HepG2 (cell line): ENCODE measurements around the gene TMEM184C. TPM values are rescaled to one million over a fixed set of nuclear protein-coding genes. Genes with fewer than 3 reads are reported as not detected.

ENCODE experiments used
- ATAC-seq: fragments of 200-7000 bp; cut with Tn5 transposase; 3 replicates; pipeline ENCODE4 v1.9.1; 2020; ENCODE audit warnings: mild to moderate bottlenecking, moderate library complexity
- BruUV-seq: library from RNA; stranded (reverse); fragments of 400-500 nt; replicated peaks from 2 replicates; lab custom pipeline; 2021; lab: Mats Ljungman, UMichigan
- CTCF ChIA-PET: fragments of 300-600 bp; formaldehyde crosslinking; extraction: SDS; loops from one replicate; lab custom pipeline; 2021; ENCODE audit warnings: low total read pairs, inconsistent platforms, low intra/inter-chr PET ratio; lab: Yijun Ruan, JAX
- POLR2A ChIA-PET: fragments of 350-600 bp; sonication (Branson Sonifier 250); formaldehyde crosslinking; loops from one replicate; lab custom pipeline; 2020; ENCODE audit warnings: antibody characterized with exemption, inconsistent platforms; lab: Yijun Ruan, JAX
- DNase-seq: peaks from one replicate; pipeline ENCODE4 v3.0.0-alpha.2; 2015; ENCODE audit warnings: low spot score
- FAIRE-seq: peaks from 3 replicates; lab custom pipeline; 2011; peaks lifted over from hg19 to GRCh38; lab: Jason Lieb, UNC
- H2AFZ ChIP-seq: one replicate; pipeline ENCODE4 v1.6.1; 2011; ENCODE audit warnings: low read length, inconsistent platforms
- H3K27ac ChIP-seq: fragments of 300-600 bp; 3 replicates; pipeline ENCODE4 v1.8.0; 2011; ENCODE audit warnings: mixed run types, mild to moderate bottlenecking, mixed read lengths, low read length, inconsistent platforms; ENCODE audit not compliant: insufficient read depth; ENCODE audit errors: extremely low read length
- H3K27me3 ChIP-seq, 2 experiments: fragments of 200-600 bp in 1 of 2; 2 replicates in 1 of 2; 3 replicates in 1 of 2; pipeline versions ENCODE4 v1.6.0 to v1.8.0; 2011; ENCODE audit warnings: low read length in 2 of 2, mild to moderate bottlenecking in 2 of 2, moderate library complexity in 2 of 2, inconsistent platforms in 1 of 2; ENCODE audit not compliant: insufficient read depth in 2 of 2, control insufficient read depth in 1 of 2
- H3K36me3 ChIP-seq, 2 experiments: fragments of 200-600 bp in 1 of 2; replicated peaks in 1 of 2; 2 replicates in 1 of 2; 3 replicates in 1 of 2; pipeline versions ENCODE4 v1.5.1 to v1.8.0; 2011; ENCODE audit warnings: low read length in 2 of 2, inconsistent platforms in 1 of 2; ENCODE audit not compliant: insufficient read depth in 2 of 2, control insufficient read depth in 1 of 2
- H3K4me1 ChIP-seq: 2 replicates; pipeline ENCODE4 v1.5.1; 2012; ENCODE audit warnings: low read length, inconsistent platforms; ENCODE audit not compliant: insufficient read depth
- H3K4me2 ChIP-seq: 2 replicates; pipeline ENCODE4 v1.6.0; 2011; ENCODE audit warnings: low read depth, low read length, inconsistent platforms
- H3K4me3 ChIP-seq, 3 experiments: fragments of 200-600 bp in 1 of 3; sonication (generic), shearing (Covaris generic) in 1 of 3; replicated peaks in 1 of 3; 2 replicates each; pipeline ENCODE4 v1.5.1; 2011 to 2016; ENCODE audit warnings: low read length in 3 of 3, inconsistent platforms in 2 of 3, low read depth in 2 of 3, mild to moderate bottlenecking in 2 of 3, control low read depth in 1 of 3, mixed read lengths in 1 of 3; ENCODE audit not compliant: insufficient read depth in 1 of 3
- H3K79me2 ChIP-seq: one replicate; pipeline ENCODE4 v1.6.1; 2011; ENCODE audit warnings: low read length, inconsistent platforms; ENCODE audit not compliant: insufficient read depth
- H3K9ac ChIP-seq: 2 replicates; pipeline ENCODE4 v1.6.0; 2011; ENCODE audit warnings: mild to moderate bottlenecking, low read depth, low read length, inconsistent platforms; ENCODE audit not compliant: insufficient read depth
- H3K9me3 ChIP-seq: 2 replicates; pipeline ENCODE4 v1.5.1; 2012; ENCODE audit warnings: mild to moderate bottlenecking, low read length
- H4K20me1 ChIP-seq: 2 replicates; pipeline ENCODE4 v1.6.0; 2011; ENCODE audit warnings: inconsistent platforms, mild to moderate bottlenecking, low read length, moderate library complexity; ENCODE audit not compliant: insufficient read depth
- AGO2 ChIP-seq: fragments of 200-400 bp; formaldehyde crosslinking; optimal IDR thresholded peaks from 2 replicates; pipeline ENCODE3; 2017; ENCODE audit warnings: mild to moderate bottlenecking, low read depth, low read length, moderate library complexity
- CHCHD3 ChIP-seq: sonication (generic); formaldehyde crosslinking; IDR thresholded peaks from 2 replicates; pipeline ENCODE4 v1.8.0; 2022; ENCODE audit warnings: mild to moderate bottlenecking, missing genetic modification reagents, moderate library complexity
- IKZF4 ChIP-seq: sonication (generic); formaldehyde crosslinking; IDR thresholded peaks from 2 replicates; pipeline ENCODE4 v1.5.1; 2020; ENCODE audit warnings: borderline replicate concordance, mild to moderate bottlenecking, low read depth, missing genetic modification reagents; ENCODE audit errors: not compliant biosample characterization
- KDM6A ChIP-seq: IDR thresholded peaks from 2 replicates; pipeline ENCODE4 v1.6.1; 2016; ENCODE audit warnings: low read depth
- NR2C2 ChIP-seq: sonication (generic); formaldehyde crosslinking; IDR thresholded peaks from 2 replicates; pipeline ENCODE4 v1.4.0; 2020; ENCODE audit warnings: missing genetic modification reagents, mild to moderate bottlenecking, moderate library complexity, borderline replicate concordance
- SP140L ChIP-seq: sonication (generic); formaldehyde crosslinking; IDR thresholded peaks from 2 replicates; pipeline ENCODE4 v1.4.0; 2020; ENCODE audit warnings: missing genetic modification reagents, borderline replicate concordance
- TRIM22 ChIP-seq: fragments of 450-650 bp; IDR thresholded peaks from 2 replicates; pipeline ENCODE4 v1.6.1; 2017
- ZBTB39 ChIP-seq: sonication (generic); formaldehyde crosslinking; IDR thresholded peaks from 2 replicates; pipeline ENCODE4 v1.5.0; 2020; ENCODE audit warnings: missing genetic modification reagents
- ZNF350 ChIP-seq: sonication (generic); formaldehyde crosslinking; IDR thresholded peaks from 2 replicates; pipeline ENCODE4 v1.4.0; 2020; ENCODE audit warnings: mild to moderate bottlenecking, low read depth, missing genetic modification reagents, borderline replicate concordance
- ZNF883 ChIP-seq: sonication (generic); formaldehyde crosslinking; IDR thresholded peaks from 2 replicates; pipeline ENCODE4 v1.5.1; 2020; ENCODE audit warnings: mild to moderate bottlenecking, missing genetic modification reagents; ENCODE audit errors: not compliant biosample characterization
- WGBS: methylation state at CpG from one replicate; pipeline ENCODE4 v1.1.6; 2017; ENCODE audit warnings: low lambda C conversion rate; 5-methylcytosine and 5-hydroxymethylcytosine counted together
- in situ Hi-C: cut with HindIII; loops from 2 replicates; pipeline ENCODE4 v1.10.0; 2017; ENCODE audit warnings: low pct_unique_long_range_greater_than_20kb; ENCODE audit not compliant: extremely low pct_ligation_motif_present
- intact Hi-C: fragments of 100-400 bp; cut with micrococcal nuclease; formaldehyde crosslinking; loops from one replicate; pipeline ENCODE4 v1.10.0; 2022; ENCODE audit not compliant: unreplicated experiment
- polyA plus RNA-seq, 8 experiments: library from polyadenylated mRNA; depleted of rRNA in 3 of 8; stranded (reverse) in 7 of 8; unstranded in 1 of 8; fragments of >200 nt; fragmentation: Illumina TruSeq in 4 of 8; extraction: Trizol in 4 of 8; gene quantifications; 2 replicates each; pipeline versions ENCODE4 v1.2.1 to v1.2.3, GENCODE V29; 2011 to 2016; ENCODE audit warnings: low read depth in 4 of 8, missing spikeins in 1 of 8, mixed read lengths in 1 of 8; ENCODE audit not compliant: insufficient read depth in 1 of 8
- total RNA-seq, 5 experiments: library from RNA; depleted of rRNA; stranded (reverse); fragments of >200 nt; fragmentation: Illumina TruSeq; extraction: Trizol; gene quantifications; 2 replicates each; pipeline ENCODE4 v1.2.3, GENCODE V29; 2016; ENCODE audit warnings: low read depth in 1 of 5

Gene TMEM184C
- total and polyA plus RNA-seq, 2 of the 13 experiments (the other 11 are each of a cell fraction or from before 2014, with no cell fraction given), result 13.9 to 26.1 TPM

- no peak for DNase-seq
- Histone ChIP-seq H3K4me1 (no peaks in the 10 kb centered on the region), H2AFZ (no peak overlapping the region), H3K79me2 (no peaks in the 10 kb centered on the region), H4K20me1 (no peaks in the 10 kb centered on the region), H3K27ac (no peak overlapping the region), H3K36me3 (no peaks in the 10 kb centered on the region), H3K4me2 (no peak overlapping the region), H3K27me3 (no peaks in the 10 kb centered on the region), H3K4me3 (no peak overlapping the region), H3K9ac (no peak overlapping the region), H3K9me3 (no peaks in the 10 kb centered on the region)
- ChIA-PET POLR2A (no interaction called here), CTCF (no interaction called here)
- intact Hi-C loops (no loop called here), in situ Hi-C loops (loop anchor here (25.0 kb wide), 1 partner anchor 568 kb away; no protein-coding TSS in a partner anchor)
- TF ChIP-seq SP140L (CRISPR knock-in tag) (no peak), ZBTB39 (no peak), ZNF350 (CRISPR knock-in tag) (no peak), AGO2 (no peak), NR2C2 (CRISPR knock-in tag) (no peak), IKZF4 (CRISPR knock-in tag) (no peak), CHCHD3 (CRISPR knock-in tag) (no peak), KDM6A (CRISPR knock-in tag) (no peak), ZNF883 (CRISPR knock-in tag) (no peak), TRIM22 (no peak)
- no peak for FAIRE-seq
- 0% methylated on average over 1 of the region's 1 CpG for WGBS
- no TSS peak for BruUV-seq
- no peak for ATAC-seq
Measured at GRCh38 chr4:147580396-147580795, 36.8 kb upstream of the TMEM184C start.
